ENCODE results near the gene CYP4F8.

The CYP4F8 gene, protein sequence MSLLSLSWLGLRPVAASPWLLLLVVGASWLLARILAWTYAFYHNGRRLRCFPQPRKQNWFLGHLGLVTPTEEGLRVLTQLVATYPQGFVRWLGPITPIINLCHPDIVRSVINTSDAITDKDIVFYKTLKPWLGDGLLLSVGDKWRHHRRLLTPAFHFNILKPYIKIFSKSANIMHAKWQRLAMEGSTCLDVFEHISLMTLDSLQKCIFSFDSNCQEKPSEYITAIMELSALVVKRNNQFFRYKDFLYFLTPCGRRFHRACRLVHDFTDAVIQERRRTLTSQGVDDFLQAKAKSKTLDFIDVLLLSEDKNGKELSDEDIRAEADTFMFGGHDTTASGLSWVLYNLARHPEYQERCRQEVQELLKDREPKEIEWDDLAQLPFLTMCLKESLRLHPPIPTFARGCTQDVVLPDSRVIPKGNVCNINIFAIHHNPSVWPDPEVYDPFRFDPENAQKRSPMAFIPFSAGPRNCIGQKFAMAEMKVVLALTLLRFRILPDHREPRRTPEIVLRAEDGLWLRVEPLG

DNA sequence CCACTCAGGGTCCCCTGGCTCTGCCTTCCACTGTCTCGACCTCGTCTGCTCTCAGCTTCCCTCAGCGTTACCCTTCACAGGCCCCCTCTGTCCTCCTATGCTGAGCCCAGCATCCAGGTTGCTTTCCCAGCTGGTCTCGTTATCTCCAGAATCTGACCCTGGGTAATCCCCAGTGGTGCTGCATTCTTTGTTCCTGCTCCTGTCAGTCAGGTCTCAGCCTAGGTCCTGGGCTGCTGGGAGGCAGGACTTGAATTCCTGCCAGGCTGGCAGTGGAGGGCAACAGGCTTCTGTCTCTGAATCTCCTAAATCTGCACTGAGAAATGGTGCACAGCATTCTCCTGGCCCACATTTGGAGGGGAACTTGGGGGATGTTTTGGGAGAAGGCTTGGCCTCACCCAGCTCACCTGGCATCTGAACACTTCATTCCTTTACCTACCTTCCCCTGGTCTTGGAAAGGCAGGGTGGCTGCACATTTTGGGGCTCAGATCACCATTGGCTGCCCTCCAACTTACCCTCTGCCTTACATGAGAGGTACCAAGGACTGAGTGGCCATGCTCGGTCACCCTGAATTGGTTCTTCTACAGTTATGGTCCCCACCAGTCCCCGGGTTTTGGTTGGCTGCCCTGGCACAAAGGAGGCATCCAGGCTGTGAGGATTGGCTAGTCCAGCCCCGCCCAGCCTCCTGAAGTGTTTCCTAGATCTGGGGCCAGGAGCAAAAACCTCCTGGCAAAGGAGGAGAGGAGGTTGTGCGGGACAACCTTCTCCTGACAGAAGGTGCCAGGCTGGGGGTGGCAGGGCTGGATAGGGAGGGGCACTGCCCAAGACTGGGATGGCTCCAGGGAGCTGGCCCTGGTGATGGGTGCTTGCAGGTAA, at the start of gene CYP4F8:
TSS of gene CYP4F8 (plus strand) at position 712 of the 873 bp plus-strand sequence. CDS start 399 bp downstream, outside the sequence.
- no peak for TF ChIP-seq FOXM1 (IDR thresholded peaks at IDR 0.05; ENCODE audit: borderline replicate concordance, low read depth)
- no peak for TF ChIP-seq TEAD4 (IDR thresholded peaks at IDR 0.05)
- TF ChIP-seq, protein P1, sequence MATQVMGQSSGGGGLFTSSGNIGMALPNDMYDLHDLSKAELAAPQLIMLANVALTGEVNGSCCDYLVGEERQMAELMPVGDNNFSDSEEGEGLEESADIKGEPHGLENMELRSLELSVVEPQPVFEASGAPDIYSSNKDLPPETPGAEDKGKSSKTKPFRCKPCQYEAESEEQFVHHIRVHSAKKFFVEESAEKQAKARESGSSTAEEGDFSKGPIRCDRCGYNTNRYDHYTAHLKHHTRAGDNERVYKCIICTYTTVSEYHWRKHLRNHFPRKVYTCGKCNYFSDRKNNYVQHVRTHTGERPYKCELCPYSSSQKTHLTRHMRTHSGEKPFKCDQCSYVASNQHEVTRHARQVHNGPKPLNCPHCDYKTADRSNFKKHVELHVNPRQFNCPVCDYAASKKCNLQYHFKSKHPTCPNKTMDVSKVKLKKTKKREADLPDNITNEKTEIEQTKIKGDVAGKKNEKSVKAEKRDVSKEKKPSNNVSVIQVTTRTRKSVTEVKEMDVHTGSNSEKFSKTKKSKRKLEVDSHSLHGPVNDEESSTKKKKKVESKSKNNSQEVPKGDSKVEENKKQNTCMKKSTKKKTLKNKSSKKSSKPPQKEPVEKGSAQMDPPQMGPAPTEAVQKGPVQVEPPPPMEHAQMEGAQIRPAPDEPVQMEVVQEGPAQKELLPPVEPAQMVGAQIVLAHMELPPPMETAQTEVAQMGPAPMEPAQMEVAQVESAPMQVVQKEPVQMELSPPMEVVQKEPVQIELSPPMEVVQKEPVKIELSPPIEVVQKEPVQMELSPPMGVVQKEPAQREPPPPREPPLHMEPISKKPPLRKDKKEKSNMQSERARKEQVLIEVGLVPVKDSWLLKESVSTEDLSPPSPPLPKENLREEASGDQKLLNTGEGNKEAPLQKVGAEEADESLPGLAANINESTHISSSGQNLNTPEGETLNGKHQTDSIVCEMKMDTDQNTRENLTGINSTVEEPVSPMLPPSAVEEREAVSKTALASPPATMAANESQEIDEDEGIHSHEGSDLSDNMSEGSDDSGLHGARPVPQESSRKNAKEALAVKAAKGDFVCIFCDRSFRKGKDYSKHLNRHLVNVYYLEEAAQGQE (IDR thresholded peaks at IDR 0.05; ENCODE audit: low read depth) = no peak
- no peak for TF ChIP-seq NFIC (IDR thresholded peaks at IDR 0.05)
- no peak for TF ChIP-seq TAF1 (IDR thresholded peaks at IDR 0.05; ENCODE audit: low read depth)
- TF ChIP-seq CREB1 (IDR thresholded peaks at IDR 0.05; ENCODE audit: low read depth) = no peak
- TF ChIP-seq, protein P2, sequence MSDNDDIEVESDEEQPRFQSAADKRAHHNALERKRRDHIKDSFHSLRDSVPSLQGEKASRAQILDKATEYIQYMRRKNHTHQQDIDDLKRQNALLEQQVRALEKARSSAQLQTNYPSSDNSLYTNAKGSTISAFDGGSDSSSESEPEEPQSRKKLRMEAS (IDR thresholded peaks at IDR 0.05) = no peak
- TF ChIP-seq YY1 (IDR thresholded peaks at IDR 0.05; ENCODE audit: low read depth) = no peak
- no peak for TF ChIP-seq EGR1 (IDR thresholded peaks at IDR 0.05)

DNA sequence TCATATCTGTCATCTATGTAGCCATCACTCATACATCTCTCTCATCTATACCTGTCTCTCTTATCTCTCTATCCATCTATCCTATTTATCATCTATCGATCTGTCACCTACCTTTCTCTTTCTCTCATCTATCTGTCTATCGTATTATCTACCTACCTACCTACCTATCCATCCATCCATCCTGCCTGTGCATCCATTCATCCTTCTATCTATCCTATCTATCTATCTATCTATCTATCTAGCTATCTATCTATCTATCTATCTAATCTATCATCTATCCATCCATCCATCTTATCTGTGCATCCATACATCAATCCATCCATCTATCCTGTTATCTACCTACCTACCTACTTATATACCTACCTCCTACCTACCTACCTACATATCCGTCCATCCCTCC, 44.6 kb upstream of the CYP4F8 start:
- no peak for TF ChIP-seq TCF12 (IDR thresholded peaks at IDR 0.05; ENCODE audit: low read depth)
- TF ChIP-seq TEAD4 (IDR thresholded peaks at IDR 0.05) = no peak
- no peak for TF ChIP-seq CEBPB (IDR thresholded peaks at IDR 0.05)
- no peak for TF ChIP-seq EGR1 (IDR thresholded peaks at IDR 0.05)

DNA sequence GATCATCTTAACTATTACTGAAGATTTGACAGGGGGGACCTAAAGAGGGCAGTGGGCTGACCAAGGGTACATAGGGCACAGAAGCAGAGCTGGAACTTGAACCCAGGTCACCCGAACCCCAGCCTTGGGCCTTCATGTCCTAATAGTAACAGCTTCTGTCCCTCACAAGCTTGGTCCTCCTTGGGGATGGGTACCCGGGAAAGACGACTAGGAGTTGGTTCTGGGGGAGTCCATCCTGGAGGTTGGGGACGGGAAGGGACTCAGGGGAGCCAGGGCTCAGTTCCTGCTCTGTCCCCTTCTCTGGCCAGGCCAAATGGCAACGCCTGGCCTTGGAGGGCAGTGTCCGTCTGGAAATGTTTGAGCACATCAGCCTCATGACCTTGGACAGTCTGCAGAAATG, 39.6 kb upstream of the CYP4F8 start:
- TF ChIP-seq EP300 (IDR thresholded peaks at IDR 0.05; ENCODE audit: borderline replicate concordance) (no peak), FOXM1 (IDR thresholded peaks at IDR 0.05; ENCODE audit: borderline replicate concordance, low read depth) (no peak), TAF1 (IDR thresholded peaks at IDR 0.05; ENCODE audit: low read depth) (no peak), ZBTB7A (IDR thresholded peaks at IDR 0.05; ENCODE audit: low read depth) (no peak), TCF12 (IDR thresholded peaks at IDR 0.05; ENCODE audit: low read depth) (no peak), NFIC (IDR thresholded peaks at IDR 0.05) (no peak), CREB1 (IDR thresholded peaks at IDR 0.05; ENCODE audit: low read depth) (no peak), CEBPB (IDR thresholded peaks at IDR 0.05) (no peak), EGR1 (IDR thresholded peaks at IDR 0.05) (no peak), YY1 (IDR thresholded peaks at IDR 0.05; ENCODE audit: low read depth) (no peak), RAD21 (IDR thresholded peaks at IDR 0.05; ENCODE audit: low read depth) (no peak)
- TF ChIP-seq, protein P2 (IDR thresholded peaks at IDR 0.05) = no peak
- TF ChIP-seq, protein P3, sequence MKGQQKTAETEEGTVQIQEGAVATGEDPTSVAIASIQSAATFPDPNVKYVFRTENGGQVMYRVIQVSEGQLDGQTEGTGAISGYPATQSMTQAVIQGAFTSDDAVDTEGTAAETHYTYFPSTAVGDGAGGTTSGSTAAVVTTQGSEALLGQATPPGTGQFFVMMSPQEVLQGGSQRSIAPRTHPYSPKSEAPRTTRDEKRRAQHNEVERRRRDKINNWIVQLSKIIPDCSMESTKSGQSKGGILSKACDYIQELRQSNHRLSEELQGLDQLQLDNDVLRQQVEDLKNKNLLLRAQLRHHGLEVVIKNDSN (IDR thresholded peaks at IDR 0.05) = no peak
- TF ChIP-seq, protein P1 (IDR thresholded peaks at IDR 0.05; ENCODE audit: low read depth) = no peak

DNA sequence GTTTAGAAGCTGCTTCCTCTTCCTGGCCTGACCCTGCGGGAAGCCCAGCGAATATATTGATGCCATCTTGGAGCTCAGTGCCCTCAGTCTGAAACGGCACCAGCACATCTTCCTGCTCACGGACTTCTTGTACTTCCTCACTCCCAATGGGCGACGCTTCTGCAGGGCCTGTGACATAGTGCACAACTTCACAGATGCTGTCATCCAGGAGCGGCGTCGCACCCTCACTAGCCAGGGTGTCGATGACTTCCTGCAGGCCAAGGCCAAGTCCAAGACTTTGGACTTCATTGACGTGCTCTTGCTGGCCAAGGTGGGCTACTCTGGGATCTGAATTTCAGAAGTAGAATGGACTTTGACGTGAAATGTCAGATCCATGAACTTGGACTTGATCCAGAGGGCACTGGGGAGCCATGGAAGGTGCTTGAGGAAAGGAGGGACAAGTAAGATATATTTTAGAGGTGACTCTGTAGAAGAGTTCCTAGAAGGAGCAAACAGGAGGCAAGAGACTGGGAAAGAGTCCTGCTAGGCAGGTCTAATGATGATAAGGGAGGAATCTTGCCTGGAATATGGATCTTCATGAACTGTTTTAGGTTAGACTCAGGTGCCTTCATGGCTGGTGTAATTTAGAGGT, 38.4 kb upstream of the CYP4F8 start:
- TF ChIP-seq EGR1 (IDR thresholded peaks at IDR 0.05) (no peak), EP300 (IDR thresholded peaks at IDR 0.05; ENCODE audit: borderline replicate concordance) (no peak)

DNA sequence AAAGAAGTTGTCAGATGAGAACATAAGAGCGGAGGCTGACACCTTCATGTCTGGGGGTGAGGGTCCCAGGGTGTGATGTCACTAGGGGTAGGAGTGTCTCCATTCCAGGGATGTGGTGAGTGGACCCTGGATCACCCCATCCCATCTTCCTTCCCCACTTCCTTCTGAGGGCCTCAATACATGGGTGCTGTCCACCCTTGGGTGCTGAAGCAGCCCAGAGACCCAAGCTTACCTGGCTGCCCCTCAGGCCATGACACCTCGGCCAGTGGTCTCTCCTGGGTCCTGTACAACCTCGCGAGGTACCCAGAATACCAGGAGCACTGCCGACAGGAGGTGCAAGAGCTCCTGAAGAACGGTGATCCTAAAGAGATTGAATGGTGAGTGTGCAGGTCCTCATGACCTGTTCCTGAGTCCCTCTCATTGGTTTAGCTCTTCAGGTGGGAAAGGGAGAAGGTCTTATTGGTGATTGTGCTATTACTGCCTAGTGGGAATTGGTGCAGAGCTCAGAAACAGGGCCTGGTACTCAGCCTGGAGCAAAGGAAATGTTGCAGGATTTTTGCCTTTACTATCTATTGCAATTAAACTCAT, 37.7 kb upstream of the CYP4F8 start:
- TF ChIP-seq, protein P1 (IDR thresholded peaks at IDR 0.05; ENCODE audit: low read depth) = peak; percentile 85
- no peak for TF ChIP-seq TEAD4 (IDR thresholded peaks at IDR 0.05)
